K562 (cell line): ENCODE data around the gene FYB1. TPM values are rescaled to one million over a fixed set of nuclear protein-coding genes. Genes with fewer than 3 reads are reported as not detected.

ENCODE experiments used
- ATAC-seq: fragments of 200-7000 bp; cut with Tn5 transposase; 3 replicates; pipeline ENCODE4 v1.9.1; 2020; ENCODE audit warnings: moderate library complexity
- BruUV-seq: library from RNA; stranded (reverse); fragments of 400-500 nt; replicated peaks from 2 replicates; lab custom pipeline; 2021; lab: Mats Ljungman, UMichigan
- CTCF ChIA-PET: fragments of 300-600 bp; formaldehyde crosslinking; extraction: SDS; loops from one replicate; lab custom pipeline; 2021; ENCODE audit warnings: low intra/inter-chr PET ratio; lab: Yijun Ruan, JAX
- POLR2A ChIA-PET: fragments of 300-600, 350-650 bp; sonication (Branson Sonifier 250); formaldehyde crosslinking; extraction: SDS; loops from one replicate; lab custom pipeline; 2021; ENCODE audit warnings: antibody characterized with exemption, inconsistent platforms; lab: Yijun Ruan, JAX
- DNase-seq, 4 experiments: peaks; one replicate each; pipeline versions ENCODE4 v3.0.0 to v3.0.0-alpha.2; 2011 to 2018; ENCODE audit warnings: low spot score in 3 of 4, mixed read lengths in 3 of 4; ENCODE audit errors: extremely low read depth in 1 of 4
- FAIRE-seq: peaks from 2 replicates; lab custom pipeline; 2011; peaks lifted over from hg19 to GRCh38; lab: Jason Lieb, UNC
- H2AFZ ChIP-seq: 2 replicates; pipeline ENCODE4 v1.6.0; 2011; ENCODE audit warnings: low read depth, low read length, control low read depth, inconsistent platforms
- H3K27ac ChIP-seq: fragments of 200-600 bp; 3 replicates; pipeline ENCODE4 v1.8.0; 2011; ENCODE audit warnings: low read depth, mild to moderate bottlenecking, control low read depth, inconsistent platforms, low read length, moderate library complexity, mixed read lengths; ENCODE audit errors: extremely low read depth
- H3K27me3 ChIP-seq, 2 experiments: fragments of 300-600 bp in 1 of 2; 2 replicates in 1 of 2; 3 replicates in 1 of 2; pipeline versions ENCODE4 v1.6.0 to v1.8.0; 2011; ENCODE audit warnings: inconsistent platforms in 2 of 2, low read length in 2 of 2, mild to moderate bottlenecking in 1 of 2, mixed read lengths in 1 of 2, moderate library complexity in 1 of 2; ENCODE audit not compliant: control insufficient read depth in 2 of 2, insufficient read depth in 2 of 2
- H3K36me3 ChIP-seq: fragments of 300-600 bp; 3 replicates; pipeline ENCODE4 v1.8.0; 2011; ENCODE audit warnings: mild to moderate bottlenecking, low read length, inconsistent platforms; ENCODE audit not compliant: control insufficient read depth, insufficient read depth
- H3K4me1 ChIP-seq, 2 experiments: fragments of 200-600 bp in 1 of 2; replicated peaks in 1 of 2; 2 replicates in 1 of 2; 3 replicates in 1 of 2; pipeline versions ENCODE4 v1.5.1 to v1.8.0; 2011; ENCODE audit warnings: inconsistent platforms in 2 of 2, low read length in 2 of 2, mild to moderate bottlenecking in 1 of 2, mixed read lengths in 1 of 2, moderate library complexity in 1 of 2; ENCODE audit not compliant: control insufficient read depth in 2 of 2, insufficient read depth in 2 of 2
- H3K4me2 ChIP-seq: 2 replicates; pipeline ENCODE4 v1.6.1; 2011; ENCODE audit warnings: low read length, control low read depth, inconsistent platforms, mixed read lengths; ENCODE audit not compliant: insufficient read depth
- H3K4me3 ChIP-seq: fragments of 200-600 bp; sonication (generic), shearing (Covaris generic); 2 replicates; pipeline ENCODE4 v1.5.1; 2016; ENCODE audit warnings: control low read depth, inconsistent platforms
- H3K79me2 ChIP-seq: fragments of 200-600 bp; 3 replicates; pipeline ENCODE4 v1.8.0; 2011; ENCODE audit warnings: low read length, inconsistent platforms; ENCODE audit not compliant: control insufficient read depth, insufficient read depth
- H3K9ac ChIP-seq, 2 experiments: 2 replicates each; pipeline versions ENCODE4 v1.6.0 to v1.6.1; 2011; ENCODE audit warnings: low read depth in 2 of 2, low read length in 2 of 2, control low read depth in 1 of 2, inconsistent platforms in 1 of 2, mild to moderate bottlenecking in 1 of 2, mixed read lengths in 1 of 2; ENCODE audit not compliant: insufficient read depth in 1 of 2
- H3K9me1 ChIP-seq: one replicate; pipeline ENCODE4 v1.6.0; 2011; ENCODE audit warnings: inconsistent platforms, mild to moderate bottlenecking, low read length, moderate library complexity; ENCODE audit not compliant: control insufficient read depth, insufficient read depth
- H3K9me3 ChIP-seq: replicated peaks from 2 replicates; pipeline ENCODE4 v1.5.1; 2011; ENCODE audit warnings: low read depth, low read length, inconsistent platforms; ENCODE audit not compliant: control insufficient read depth, insufficient read depth
- H4K20me1 ChIP-seq: replicated peaks from 2 replicates; pipeline ENCODE4 v1.6.1; 2011; ENCODE audit warnings: low read length, inconsistent platforms, mixed read lengths; ENCODE audit not compliant: control insufficient read depth, insufficient read depth
- EHMT2 ChIP-seq: fragments of 450-650 bp; IDR thresholded peaks from 2 replicates; pipeline ENCODE4 v1.6.1; 2018; ENCODE audit warnings: antibody characterized with exemption
- FOSL1 ChIP-seq: fragments of 200-800 bp; sonication (Bioruptor generic); conservative IDR thresholded peaks from 2 replicates; pipeline ENCODE4 v1.6.1; 2016; ENCODE audit warnings: missing genetic modification characterization, missing compliant biosample characterization
- HDGF ChIP-seq: fragments of 450-650 bp; IDR thresholded peaks from 2 replicates; pipeline ENCODE4 v1.6.1; 2016
- KAT7 ChIP-seq: sonication (generic); formaldehyde crosslinking; IDR thresholded peaks from 2 replicates; pipeline ENCODE4 v1.8.0; 2022; ENCODE audit warnings: missing genetic modification reagents, mild to moderate bottlenecking, borderline replicate concordance
- MEIS2 ChIP-seq: fragments of 450-650 bp; IDR thresholded peaks from 2 replicates; pipeline ENCODE4 v1.6.1; 2014; ENCODE audit warnings: mild to moderate bottlenecking; ENCODE audit not compliant: partially characterized antibody
- RFX7 ChIP-seq: fragments of 250-450 bp; sonication (Bioruptor Pico); IDR thresholded peaks from 2 replicates; pipeline ENCODE4 v1.5.1; 2021; ENCODE audit warnings: mild to moderate bottlenecking
- ZNF175 ChIP-seq: fragments of 200-800 bp; sonication (Bioruptor generic); IDR thresholded peaks from 2 replicates; pipeline ENCODE4 v1.6.1; 2016; ENCODE audit warnings: low read depth, mild to moderate bottlenecking, missing genetic modification characterization, missing compliant biosample characterization
- WGBS: fragments of 100-300 bp; shearing (Covaris generic); methylation state at CpG from one replicate; pipeline ENCODE4 v1.1.6; 2016; ENCODE audit warnings: low coverage, mixed read lengths; ENCODE audit not compliant: insufficient coverage; ENCODE audit errors: missing lambda C conversion rate; 5-methylcytosine and 5-hydroxymethylcytosine counted together
- in situ Hi-C: fragments of 300-500 bp; cut with MboI; formaldehyde crosslinking; loops from 4 replicates; pipeline ENCODE4 v1.15.0; 2018; ENCODE audit warnings: inconsistent platforms, mixed read lengths
- intact Hi-C: fragments of 100-400 bp; cut with micrococcal nuclease; formaldehyde crosslinking; loops from 2 replicates; pipeline ENCODE4 v1.14.2; 2022
- polyA plus RNA-seq, 8 experiments: library from polyadenylated mRNA; depleted of rRNA in 4 of 8; stranded (reverse) in 5 of 8; unstranded in 3 of 8; fragments of >200 nt; fragmentation: Nextera tagmentation in 2 of 8; fragmentation: Illumina TruSeq in 1 of 8; extraction: Ambion mirVana in 2 of 8; extraction: Trizol in 1 of 8; gene quantifications; 2 replicates each; pipeline versions ENCODE4 v1.2.1 to v1.2.3, GENCODE V29; 2011 to 2014; ENCODE audit warnings: inconsistent platforms in 1 of 8, missing spikeins in 1 of 8
- total RNA-seq, 7 experiments: library from RNA; depleted of rRNA in 6 of 7; stranded (reverse); fragments of >200 nt in 6 of 7; fragmentation: Illumina TruSeq in 2 of 7; extraction: Trizol in 2 of 7; gene quantifications; 2 replicates each; pipeline versions ENCODE4 v1.2.1 to v1.2.3, GENCODE V29; 2011 to 2021; ENCODE audit warnings: low replicate concordance in 1 of 7
- TF ChIP-seq, protein P1 (sequence below): fragments of 450-650 bp; IDR thresholded peaks from 2 replicates; pipeline ENCODE4 v1.7.0; 2016; ENCODE audit warnings: borderline replicate concordance
- TF ChIP-seq, protein P2 (sequence below), 2 experiments: IDR thresholded peaks in 1 of 2; conservative IDR thresholded peaks in 1 of 2; 2 replicates each; pipeline ENCODE4 v1.6.1; 2016; ENCODE audit warnings: low read depth in 2 of 2, mild to moderate bottlenecking in 1 of 2, missing compliant biosample characterization in 1 of 2, missing genetic modification characterization in 1 of 2, moderate library complexity in 1 of 2
- TF ChIP-seq, protein P3 (sequence below): sonication (generic); IDR thresholded peaks from 2 replicates; pipeline ENCODE4 v1.6.1; 2016

FYB1 gene
- total and polyA plus RNA-seq, 9 of the 15 experiments (the other 6 are each of a cell fraction or from before 2014, with no cell fraction given), result 4.7 to 31.5 (median 9.7) TPM

DNA sequence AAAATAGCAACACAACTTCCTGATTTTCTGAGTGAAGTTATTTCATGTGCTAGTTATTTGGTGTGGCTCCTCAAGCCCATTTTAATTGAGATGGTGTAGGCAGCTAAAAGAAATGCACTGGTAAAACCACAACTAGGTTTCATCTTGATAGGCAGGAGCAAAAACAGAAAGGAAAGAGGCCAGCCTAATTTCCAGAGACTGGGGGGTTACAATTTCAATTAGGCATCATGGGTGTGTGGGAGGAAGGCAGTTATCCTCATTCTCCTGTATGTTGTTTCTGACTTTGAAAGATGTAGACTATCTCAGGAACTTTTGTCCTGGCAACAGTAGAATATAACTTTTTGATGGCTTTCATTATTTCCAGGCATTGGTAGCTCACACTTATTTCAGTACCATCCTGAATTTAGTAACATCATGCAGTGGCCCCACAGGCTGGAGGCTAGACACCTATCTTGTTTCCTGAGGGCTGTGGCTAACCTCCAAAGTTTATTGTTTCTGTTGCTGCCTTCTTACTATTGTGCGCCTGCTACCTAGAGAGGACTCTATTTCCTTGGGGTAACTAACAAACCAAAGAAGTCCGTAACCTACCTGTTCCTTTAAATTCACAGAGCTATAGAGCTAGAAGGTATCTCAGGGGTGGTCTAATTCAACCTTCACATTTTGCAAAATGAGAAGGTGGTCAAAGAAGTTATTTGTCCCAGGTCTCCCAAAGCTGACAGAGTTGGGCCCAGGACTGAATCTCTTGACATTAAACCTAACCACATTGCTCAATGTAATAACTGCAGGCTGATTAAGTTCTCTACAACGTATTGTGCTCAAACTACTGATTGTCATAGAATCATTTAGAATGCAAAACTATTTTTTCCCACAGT lies 42.4 kb downstream of the FYB1 start (continued):
- TF ChIP-seq, protein P1, sequence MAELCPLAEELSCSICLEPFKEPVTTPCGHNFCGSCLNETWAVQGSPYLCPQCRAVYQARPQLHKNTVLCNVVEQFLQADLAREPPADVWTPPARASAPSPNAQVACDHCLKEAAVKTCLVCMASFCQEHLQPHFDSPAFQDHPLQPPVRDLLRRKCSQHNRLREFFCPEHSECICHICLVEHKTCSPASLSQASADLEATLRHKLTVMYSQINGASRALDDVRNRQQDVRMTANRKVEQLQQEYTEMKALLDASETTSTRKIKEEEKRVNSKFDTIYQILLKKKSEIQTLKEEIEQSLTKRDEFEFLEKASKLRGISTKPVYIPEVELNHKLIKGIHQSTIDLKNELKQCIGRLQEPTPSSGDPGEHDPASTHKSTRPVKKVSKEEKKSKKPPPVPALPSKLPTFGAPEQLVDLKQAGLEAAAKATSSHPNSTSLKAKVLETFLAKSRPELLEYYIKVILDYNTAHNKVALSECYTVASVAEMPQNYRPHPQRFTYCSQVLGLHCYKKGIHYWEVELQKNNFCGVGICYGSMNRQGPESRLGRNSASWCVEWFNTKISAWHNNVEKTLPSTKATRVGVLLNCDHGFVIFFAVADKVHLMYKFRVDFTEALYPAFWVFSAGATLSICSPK, result no peak
- TF ChIP-seq RFX7 (CRISPR knock-in tag), result no peak
- TF ChIP-seq, all 486 proteins: peak for 52

DNA sequence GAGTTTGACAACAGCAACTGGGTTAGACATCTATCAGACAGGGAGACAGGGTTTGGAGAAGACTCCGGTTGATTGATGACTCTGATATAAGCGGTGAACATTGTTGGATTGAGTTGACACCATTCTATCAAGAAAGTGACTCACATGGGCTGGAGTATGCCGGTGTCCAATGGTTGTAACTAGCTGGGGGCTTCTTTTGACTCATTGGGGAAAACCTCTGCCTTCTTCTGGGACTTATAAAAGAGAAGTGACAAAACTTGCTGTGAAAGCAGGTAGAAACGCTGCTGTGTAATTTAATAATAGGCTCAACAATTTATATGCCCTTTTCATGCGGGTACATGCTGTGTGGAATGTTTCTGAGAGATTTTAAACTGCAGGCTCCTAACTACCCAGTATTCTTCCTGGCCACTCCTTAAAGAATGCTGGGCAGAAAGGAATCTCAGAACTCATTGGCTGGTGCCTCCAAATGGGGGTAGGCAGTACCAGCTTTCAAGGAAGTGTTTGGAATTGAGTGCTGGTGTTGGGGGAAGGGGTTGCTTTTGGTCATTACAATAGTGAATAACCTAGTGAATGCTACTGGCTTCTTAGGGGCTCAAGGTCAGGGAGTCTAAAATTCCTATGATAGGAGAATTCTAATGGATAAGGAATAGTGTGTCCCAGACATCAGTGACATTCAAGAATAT lies 43.9 kb downstream of the FYB1 start:
- Histone ChIP-seq H3K9me3 (no peaks in the 10 kb centered on the region), H3K9me1 (no peaks in the 10 kb centered on the region), H3K79me2 (no peaks in the 10 kb centered on the region; the same call in 2 of the 3 replicates), H3K27ac (peak overlapping the region; percentile 21; the same call in 1 of the 3 replicates), H3K4me1 (peaks cover 20 to 57% of the 10 kb centered on the region in 2 experiments), H3K4me2 (no peak overlapping the region), H3K36me3 (no peaks in the 10 kb centered on the region), H3K4me3 (no peak overlapping the region), H2AFZ (peak overlapping the region; percentile 72), H3K9ac (no peak overlapping the region), H3K27me3 (no peaks in the 10 kb centered on the region), H4K20me1 (no peaks in the 10 kb centered on the region)
- WGBS, result 35% methylated on average over 5 of the region's 5 CpGs
- in situ Hi-C loops (no loop called here), intact Hi-C loops (no loop called here)
- ATAC-seq, result peak; percentile 6; the same call in 1 of the 3 replicates
- no peak for FAIRE-seq
- POLR2A ChIA-PET, result interaction anchor here (3.9 kb wide), 1 partner anchor 10 kb away, joined by 14 read pairs; no protein-coding TSS in a partner anchor
- DNase-seq, result peak in 1 of 4 experiments; percentile 50
- CTCF ChIA-PET, result no interaction called here
- BruUV-seq, result no TSS peak
- TF ChIP-seq ZNF175 (CRISPR knock-in tag) (0 out of 2 replicates have a peak, but pooled peaks have one; percentile 27), MEIS2 (peak; percentile 84), HDGF (no peak), FOSL1 (tag) (0 out of 2 replicates have a peak, but pooled peaks have one; percentile 36), EHMT2 (0 out of 2 replicates have a peak, but pooled peaks have one; percentile 39), KAT7 (CRISPR knock-in tag) (no peak)
- TF ChIP-seq, protein P2, sequence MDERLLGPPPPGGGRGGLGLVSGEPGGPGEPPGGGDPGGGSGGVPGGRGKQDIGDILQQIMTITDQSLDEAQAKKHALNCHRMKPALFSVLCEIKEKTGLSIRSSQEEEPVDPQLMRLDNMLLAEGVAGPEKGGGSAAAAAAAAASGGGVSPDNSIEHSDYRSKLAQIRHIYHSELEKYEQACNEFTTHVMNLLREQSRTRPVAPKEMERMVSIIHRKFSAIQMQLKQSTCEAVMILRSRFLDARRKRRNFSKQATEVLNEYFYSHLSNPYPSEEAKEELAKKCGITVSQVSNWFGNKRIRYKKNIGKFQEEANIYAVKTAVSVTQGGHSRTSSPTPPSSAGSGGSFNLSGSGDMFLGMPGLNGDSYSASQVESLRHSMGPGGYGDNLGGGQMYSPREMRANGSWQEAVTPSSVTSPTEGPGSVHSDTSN (CRISPR knock-in tag; IDR thresholded peaks at IDR 0.05; ENCODE audit: low read depth), result no peak
- TF ChIP-seq, protein P2 (tag; conservative IDR thresholded peaks at IDR 0.05; ENCODE audit: low read depth), result peak; percentile 61; the same call in 1 of the 2 replicates
- TF ChIP-seq, protein P3, sequence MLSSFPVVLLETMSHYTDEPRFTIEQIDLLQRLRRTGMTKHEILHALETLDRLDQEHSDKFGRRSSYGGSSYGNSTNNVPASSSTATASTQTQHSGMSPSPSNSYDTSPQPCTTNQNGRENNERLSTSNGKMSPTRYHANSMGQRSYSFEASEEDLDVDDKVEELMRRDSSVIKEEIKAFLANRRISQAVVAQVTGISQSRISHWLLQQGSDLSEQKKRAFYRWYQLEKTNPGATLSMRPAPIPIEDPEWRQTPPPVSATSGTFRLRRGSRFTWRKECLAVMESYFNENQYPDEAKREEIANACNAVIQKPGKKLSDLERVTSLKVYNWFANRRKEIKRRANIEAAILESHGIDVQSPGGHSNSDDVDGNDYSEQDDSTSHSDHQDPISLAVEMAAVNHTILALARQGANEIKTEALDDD, result peak; percentile 27; the same call in 1 of the 2 replicates
